A673 (cell line): ENCODE results near the gene OSGEP. TPM values are rescaled to one million over a fixed set of nuclear protein-coding genes. Genes with fewer than 3 reads are reported as not detected.

ENCODE experiments used
- BruUV-seq: library from RNA; stranded (reverse); fragments of 400-500 nt; replicated peaks from 2 replicates; lab custom pipeline; 2021; lab: Mats Ljungman, UMichigan
- CTCF ChIA-PET: fragments of 300-600 bp; sonication (Branson Sonifier 250); formaldehyde crosslinking; loops from one replicate; lab custom pipeline; 2022; ENCODE audit warnings: antibody characterized with exemption; lab: Charles Lee
- POLR2A ChIA-PET: fragments of 300-600 bp; sonication (Branson Sonifier 250); formaldehyde crosslinking; loops from one replicate; lab custom pipeline; 2022; ENCODE audit warnings: antibody characterized with exemption; ENCODE audit not compliant: low non-redundant PET; lab: Charles Lee
- DNase-seq: peaks from one replicate; pipeline ENCODE4 v3.0.0-alpha.2; 2015; ENCODE audit warnings: low spot score
- H3K27ac ChIP-seq: fragments of 200-600 bp; sonication (generic); 2 replicates; pipeline ENCODE4 v1.5.1; 2016; ENCODE audit warnings: mixed run types, low read depth, mild to moderate bottlenecking, mixed read lengths, antibody characterized with exemption, low read length; ENCODE audit not compliant: poor library complexity, severe bottlenecking
- H3K27me3 ChIP-seq: fragments of 200-600 bp; sonication (generic); replicated peaks from 2 replicates; pipeline ENCODE4 v1.6.1; 2017; ENCODE audit warnings: mixed run types, low read depth, mild to moderate bottlenecking, mixed read lengths, antibody characterized with exemption, low read length; ENCODE audit not compliant: insufficient read depth, poor library complexity
- H3K36me3 ChIP-seq: fragments of 200-600 bp; sonication (generic); 2 replicates; pipeline ENCODE4 v1.6.1; 2016; ENCODE audit warnings: mixed run types, mild to moderate bottlenecking, mixed read lengths, antibody characterized with exemption, low read length; ENCODE audit not compliant: insufficient read depth, poor library complexity, severe bottlenecking
- H3K4me1 ChIP-seq: fragments of 200-600 bp; sonication (generic); 2 replicates; pipeline ENCODE4 v1.6.1; 2017; ENCODE audit warnings: mixed run types, mild to moderate bottlenecking, mixed read lengths, antibody characterized with exemption, low read length; ENCODE audit not compliant: insufficient read depth, poor library complexity, severe bottlenecking
- H3K4me3 ChIP-seq: fragments of 200-600 bp; sonication (generic); 2 replicates; pipeline ENCODE4 v1.5.1; 2016; ENCODE audit warnings: low read depth, mixed run types, mild to moderate bottlenecking, mixed read lengths, low read length; ENCODE audit not compliant: poor library complexity, severe bottlenecking
- H3K9me3 ChIP-seq: fragments of 200-600 bp; sonication (generic); 2 replicates; pipeline ENCODE4 v1.6.1; 2016; ENCODE audit warnings: mixed run types, low read depth, mild to moderate bottlenecking, mixed read lengths, antibody characterized with exemption, low read length; ENCODE audit not compliant: poor library complexity, severe bottlenecking
- EZH2 ChIP-seq: fragments of 200-600 bp; sonication (generic); IDR thresholded peaks from 2 replicates; pipeline ENCODE4 v1.6.1; 2017; ENCODE audit warnings: borderline replicate concordance, low read depth, mild to moderate bottlenecking, mixed read lengths, antibody characterized with exemption, low read length; ENCODE audit not compliant: poor library complexity, severe bottlenecking
- intact Hi-C: fragments of 100-400 bp; cut with micrococcal nuclease; formaldehyde crosslinking; loops from one replicate; pipeline ENCODE4 v1.10.0; 2022; ENCODE audit not compliant: unreplicated experiment
- total RNA-seq: library from RNA; stranded (reverse); gene quantifications from 2 replicates; pipeline ENCODE4 v1.2.3, GENCODE V29; 2021
- TF ChIP-seq, protein P1 (sequence below): fragments of 300-800, 200-600 bp; sonication (generic); conservative IDR thresholded peaks from 2 replicates; pipeline ENCODE4 v1.5.1; 2017; ENCODE audit warnings: low read depth, mild to moderate bottlenecking, antibody characterized with exemption, low read length, moderate library complexity, mixed read lengths

The OSGEP gene
- total RNA-seq, 1 experiment from 2014 or later, result 67.8 TPM

DNA sequence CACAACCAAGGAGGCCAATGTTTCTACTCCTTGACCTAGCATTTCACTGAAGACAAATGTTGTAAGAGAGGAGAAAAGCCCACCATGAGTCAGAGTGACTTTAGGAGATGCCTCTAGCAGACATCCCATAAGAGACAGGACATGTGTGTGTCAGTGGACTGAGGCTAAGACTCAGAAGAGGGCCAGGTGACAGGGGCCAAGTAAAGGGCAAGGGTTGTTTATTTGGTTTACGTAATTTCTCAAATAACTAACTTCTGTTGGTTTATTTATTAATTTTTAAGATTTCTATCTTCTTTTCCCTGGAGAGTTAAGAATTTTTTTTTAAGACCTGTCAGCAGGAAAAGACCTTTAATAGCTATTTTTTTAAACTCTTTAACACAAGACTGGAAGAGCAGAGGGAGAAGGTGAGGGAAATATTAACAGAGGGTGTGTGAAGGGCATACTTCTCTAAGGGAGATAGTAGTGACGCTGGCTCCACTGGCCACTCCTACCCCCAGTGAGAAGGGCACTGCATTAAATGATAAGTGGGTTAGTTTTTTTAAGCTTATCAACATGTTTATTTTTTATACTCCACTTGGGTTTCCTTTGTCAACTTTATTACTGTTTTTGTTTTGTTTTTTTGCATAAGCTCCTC lies 18.0 kb upstream of the OSGEP start:
- no peak overlapping the region for H3K4me3 ChIP-seq
- H3K27ac ChIP-seq, result no peak overlapping the region
- intact Hi-C loops, result no loop called here
- no peaks in the 10 kb centered on the region for H3K9me3 ChIP-seq
- POLR2A ChIA-PET, result interaction anchor here (0.7 kb wide), 1 partner anchor 37 kb away, joined by 3 read pairs; no protein-coding TSS in a partner anchor
- peaks cover 61% of the 10 kb centered on the region for H3K36me3 ChIP-seq
- peaks cover 9% of the 10 kb centered on the region for H3K4me1 ChIP-seq
- DNase-seq, result no peak
- BruUV-seq, result no TSS peak
- TF ChIP-seq EZH2, result no peak
- TF ChIP-seq, protein P1, sequence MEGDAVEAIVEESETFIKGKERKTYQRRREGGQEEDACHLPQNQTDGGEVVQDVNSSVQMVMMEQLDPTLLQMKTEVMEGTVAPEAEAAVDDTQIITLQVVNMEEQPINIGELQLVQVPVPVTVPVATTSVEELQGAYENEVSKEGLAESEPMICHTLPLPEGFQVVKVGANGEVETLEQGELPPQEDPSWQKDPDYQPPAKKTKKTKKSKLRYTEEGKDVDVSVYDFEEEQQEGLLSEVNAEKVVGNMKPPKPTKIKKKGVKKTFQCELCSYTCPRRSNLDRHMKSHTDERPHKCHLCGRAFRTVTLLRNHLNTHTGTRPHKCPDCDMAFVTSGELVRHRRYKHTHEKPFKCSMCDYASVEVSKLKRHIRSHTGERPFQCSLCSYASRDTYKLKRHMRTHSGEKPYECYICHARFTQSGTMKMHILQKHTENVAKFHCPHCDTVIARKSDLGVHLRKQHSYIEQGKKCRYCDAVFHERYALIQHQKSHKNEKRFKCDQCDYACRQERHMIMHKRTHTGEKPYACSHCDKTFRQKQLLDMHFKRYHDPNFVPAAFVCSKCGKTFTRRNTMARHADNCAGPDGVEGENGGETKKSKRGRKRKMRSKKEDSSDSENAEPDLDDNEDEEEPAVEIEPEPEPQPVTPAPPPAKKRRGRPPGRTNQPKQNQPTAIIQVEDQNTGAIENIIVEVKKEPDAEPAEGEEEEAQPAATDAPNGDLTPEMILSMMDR, result no peak
- CTCF ChIA-PET, result no interaction called here
- H3K27me3 ChIP-seq, result no peaks in the 10 kb centered on the region

GRCh38 chr14:20470603-20470901 lies 15.9 kb upstream of the OSGEP start:
- peak overlapping the region; percentile 85 for H3K27ac ChIP-seq
- no peaks in the 10 kb centered on the region for H3K9me3 ChIP-seq
- no TSS peak for BruUV-seq
- intact Hi-C loops, result no loop called here
- DNase-seq, result no peak
- CTCF ChIA-PET, result no interaction called here
- H3K27me3 ChIP-seq, result no peaks in the 10 kb centered on the region
- POLR2A ChIA-PET, result no interaction called here
- TF ChIP-seq EZH2, result no peak
- TF ChIP-seq, protein P1, result no peak
- peaks cover 40% of the 10 kb centered on the region for H3K36me3 ChIP-seq
- H3K4me3 ChIP-seq, result peak overlapping the region; percentile 87
- peaks cover 9% of the 10 kb centered on the region for H3K4me1 ChIP-seq

DNA sequence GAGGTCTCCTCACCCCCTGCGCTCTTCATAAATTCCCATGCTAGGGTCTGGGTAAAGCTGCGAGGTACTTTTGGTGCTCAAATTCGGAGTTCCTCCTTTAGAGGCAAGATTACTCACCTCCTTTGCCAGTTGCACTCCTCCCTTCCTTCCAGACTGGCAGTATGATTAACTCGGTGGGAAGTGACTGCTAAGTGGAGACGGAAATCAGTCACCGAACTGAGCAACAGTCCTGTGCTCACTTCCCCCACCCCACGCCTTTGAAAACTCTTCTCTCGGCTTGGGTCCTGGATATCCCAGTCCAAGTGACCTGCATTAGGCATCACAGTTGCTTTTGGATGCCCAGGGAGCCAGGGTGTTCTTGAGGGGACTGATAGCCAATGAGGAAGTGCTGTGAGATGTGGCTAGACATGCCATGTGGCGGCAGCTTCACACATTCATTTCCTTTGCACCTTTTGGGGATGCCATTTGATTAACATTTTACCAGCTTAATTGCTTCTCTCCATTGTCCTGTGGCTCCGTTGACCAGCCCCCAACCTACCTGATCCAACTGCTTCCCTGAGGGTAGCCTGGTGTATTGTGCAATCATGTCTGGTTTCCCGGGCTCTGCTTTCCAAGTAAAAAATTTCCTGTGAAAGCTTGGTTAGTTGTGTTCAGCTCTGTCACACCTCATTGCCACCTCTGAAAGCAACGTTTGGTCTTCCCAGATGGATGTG lies 15.4 kb upstream of the OSGEP start:
- Histone ChIP-seq H3K27me3 (no peaks in the 10 kb centered on the region), H3K9me3 (no peaks in the 10 kb centered on the region), H3K4me1 (peaks cover 9% of the 10 kb centered on the region), H3K4me3 (peak overlapping the region; percentile 87), H3K27ac (peak overlapping the region; percentile 85), H3K36me3 (peaks cover 35% of the 10 kb centered on the region)
- intact Hi-C loops, result no loop called here
- ChIA-PET POLR2A (interaction anchor here (0.6 to 0.8 kb wide), 3 partner anchors 9 to 57 kb away, joined by 3 to 5 read pairs (median 3); partner anchors contain the start of gene PIP4P1), CTCF (no interaction called here)
- no peak for TF ChIP-seq EZH2
- TF ChIP-seq, protein P1, result no peak
- no TSS peak for BruUV-seq
- DNase-seq, result peak; percentile 71
